GM12878 (cell line): ENCODE measurements around the gene CDH18. TPM values are rescaled to one million over a fixed set of nuclear protein-coding genes. Genes with fewer than 3 reads are reported as not detected.
"Not testable (repeated sequence)": the region's sequence is repeated elsewhere in the genome, so short reads cannot be mapped to it uniquely, and the experiment has no call there.

Source experiments
- ATAC-seq: fragments of 200-7000 bp; cut with Tn5 transposase; 3 replicates; pipeline ENCODE4 v1.9.1; 2020; ENCODE audit warnings: mild to moderate bottlenecking, moderate library complexity
- BruUV-seq: library from RNA; stranded (reverse); fragments of 400-500 nt; replicated peaks from 2 replicates; lab custom pipeline; 2021; lab: Mats Ljungman, UMichigan
- CTCF ChIA-PET: fragments of 300-600 bp; sonication (Branson Sonifier 250); formaldehyde crosslinking; extraction: SDS; loops from one replicate; lab custom pipeline; 2021; ENCODE audit warnings: inconsistent platforms; lab: Yijun Ruan, JAX
- POLR2A ChIA-PET: fragments of 350-600 bp; formaldehyde crosslinking; extraction: SDS; loops from one replicate; lab custom pipeline; 2021; ENCODE audit warnings: inconsistent platforms; lab: Charles Lee
- RAD21 ChIA-PET: fragments of 300-600 bp; sonication (Branson Sonifier 250); formaldehyde crosslinking; loops from one replicate; lab custom pipeline; 2023; ENCODE audit warnings: antibody characterized with exemption; ENCODE audit not compliant: unreplicated experiment; lab: Charles Lee
- SMC1A ChIA-PET: fragments of 300-600 bp; sonication (Branson Sonifier 250); formaldehyde crosslinking; loops from one replicate; lab custom pipeline; 2023; ENCODE audit not compliant: unreplicated experiment, uncharacterized antibody; lab: Charles Lee
- DNase-seq: peaks from one replicate; pipeline ENCODE4 v3.0.0-alpha.2; 2011; ENCODE audit warnings: low read depth, low spot score
- FAIRE-seq: peaks from 3 replicates; lab custom pipeline; 2011; peaks lifted over from hg19 to GRCh38; lab: Jason Lieb, UNC
- H2AFZ ChIP-seq: 2 replicates; pipeline ENCODE4 v1.6.0; 2011; ENCODE audit warnings: low read depth, low read length, control low read depth; ENCODE audit not compliant: control insufficient read depth
- H3K27ac ChIP-seq: 2 replicates; pipeline ENCODE4 v1.5.1; 2011; ENCODE audit warnings: control low read depth; ENCODE audit not compliant: control insufficient read depth, insufficient read depth
- H3K27me3 ChIP-seq, 2 experiments: replicated peaks in 1 of 2; 2 replicates each; pipeline versions ENCODE4 v1.6.0 to v1.6.1; 2011; ENCODE audit warnings: low read length in 1 of 2; ENCODE audit not compliant: control insufficient read depth in 2 of 2, insufficient read depth in 2 of 2
- H3K36me3 ChIP-seq, 2 experiments: 2 replicates each; pipeline ENCODE4 v1.5.1; 2011; ENCODE audit warnings: low read length in 1 of 2; ENCODE audit not compliant: control insufficient read depth in 2 of 2, insufficient read depth in 2 of 2
- H3K4me1 ChIP-seq: 2 replicates; pipeline ENCODE4 v1.6.1; 2011; ENCODE audit warnings: mild to moderate bottlenecking, low read length, moderate library complexity, mixed read lengths; ENCODE audit not compliant: control insufficient read depth, insufficient read depth
- H3K4me2 ChIP-seq: 2 replicates; pipeline ENCODE4 v1.6.0; 2011; ENCODE audit warnings: control low read depth; ENCODE audit not compliant: control insufficient read depth, insufficient read depth
- H3K4me3 ChIP-seq: fragments of 200-600 bp; sonication (generic); 2 replicates; pipeline ENCODE4 v1.5.1; 2016
- H3K79me2 ChIP-seq: 2 replicates; pipeline ENCODE4 v1.6.0; 2011; ENCODE audit warnings: low read length; ENCODE audit not compliant: control insufficient read depth, insufficient read depth
- H3K9ac ChIP-seq: 2 replicates; pipeline ENCODE4 v1.8.0; 2011; ENCODE audit warnings: low read length, control low read depth, mixed read lengths; ENCODE audit not compliant: control insufficient read depth, insufficient read depth
- H3K9me3 ChIP-seq: replicated peaks from 3 replicates; pipeline ENCODE4 v1.5.1; 2011; ENCODE audit warnings: mild to moderate bottlenecking, low read length; ENCODE audit not compliant: control insufficient read depth, insufficient read depth
- H4K20me1 ChIP-seq: 2 replicates; pipeline ENCODE4 v1.6.0; 2011; ENCODE audit not compliant: control insufficient read depth, insufficient read depth
- BCL11A ChIP-seq: IDR thresholded peaks from 2 replicates; pipeline ENCODE4 v1.6.1; 2011; ENCODE audit warnings: low read depth, low read length
- CHD1 ChIP-seq: IDR thresholded peaks from 2 replicates; pipeline ENCODE4 v1.6.1; 2012; ENCODE audit warnings: low read depth, low read length, improper control_type of control experiment
- FOS ChIP-seq: IDR thresholded peaks from 3 replicates; pipeline ENCODE4 v1.6.1; 2011; ENCODE audit warnings: borderline replicate concordance; ENCODE audit not compliant: insufficient read length; ENCODE audit errors: extremely low read depth
- HDAC6 ChIP-seq: fragments of 200-600 bp; sonication (generic); IDR thresholded peaks from one replicate; pipeline ENCODE4 v1.8.0; 2017; ENCODE audit warnings: antibody characterized with exemption; ENCODE audit not compliant: unreplicated experiment
- RB1 ChIP-seq: fragments of 450-650 bp; formaldehyde crosslinking; IDR thresholded peaks from 2 replicates; pipeline ENCODE4 v1.6.1; 2017; ENCODE audit warnings: mild to moderate bottlenecking, borderline replicate concordance
- SREBF1 ChIP-seq: IDR thresholded peaks from 2 replicates; pipeline ENCODE4 v1.6.1; 2012; ENCODE audit warnings: mild to moderate bottlenecking, low read length
- YY1 ChIP-seq: IDR thresholded peaks from 2 replicates; pipeline ENCODE4 v1.6.1; 2011; ENCODE audit warnings: low read depth, mild to moderate bottlenecking, low read length
- WGBS: methylation state at CpG from one replicate; pipeline ENCODE4 v1.1.6; 2016; ENCODE audit warnings: low lambda C conversion rate; ENCODE audit not compliant: insufficient replicate concordance, insufficient coverage; ENCODE audit errors: missing lambda C conversion rate; 5-methylcytosine and 5-hydroxymethylcytosine counted together
- in situ Hi-C: fragments of 300-500 bp; cut with MboI; formaldehyde crosslinking; loops from 9 replicates; pipeline ENCODE4 v1.14.3; 2018; ENCODE audit warnings: mixed read lengths
- intact Hi-C: fragments of 100-400 bp; cut with micrococcal nuclease; formaldehyde crosslinking; loops from one replicate; pipeline ENCODE4 v1.14.2; 2022; ENCODE audit not compliant: unreplicated experiment
- polyA plus RNA-seq, 11 experiments: library from polyadenylated mRNA; depleted of rRNA in 4 of 11; unstranded in 6 of 11; stranded (reverse) in 5 of 11; fragments of >200 nt; fragmentation: Nextera tagmentation in 4 of 11; fragmentation: Illumina TruSeq in 1 of 11; extraction: Ambion mirVana in 4 of 11; extraction: Trizol in 1 of 11; gene quantifications; 1 replicate in 1 of 11; 2 replicates in 10 of 11; pipeline versions ENCODE4 v1.2.1 to v1.2.3, GENCODE V29; 2011 to 2016; ENCODE audit warnings: inconsistent platforms in 2 of 11, missing spikeins in 2 of 11, low read depth in 1 of 11
- total RNA-seq, 4 experiments: library from RNA; depleted of rRNA in 3 of 4; stranded (reverse); fragments of >200 nt in 3 of 4; fragmentation: Illumina TruSeq in 1 of 4; extraction: Trizol in 1 of 4; gene quantifications; 2 replicates each; pipeline versions ENCODE4 v1.2.1 to v1.2.3, GENCODE V29; 2013 to 2021
- TF ChIP-seq, protein P1 (sequence below), 3 experiments: IDR thresholded peaks in 2 of 3; conservative IDR thresholded peaks in 1 of 3; 2 replicates each; pipeline ENCODE4 v1.5.1; 2011; ENCODE audit warnings: low read depth in 3 of 3, low read length in 3 of 3, mild to moderate bottlenecking in 3 of 3, control low read depth in 2 of 3, moderate library complexity in 2 of 3, inconsistent platforms in 1 of 3, mixed read lengths in 1 of 3; ENCODE audit not compliant: control insufficient read depth in 2 of 3, insufficient read depth in 1 of 3; ENCODE audit errors: extremely low read depth in 1 of 3
- TF ChIP-seq, protein P2 (sequence below): fragments of 450-650 bp; IDR thresholded peaks from 2 replicates; pipeline ENCODE4 v1.6.1; 2017; ENCODE audit warnings: mild to moderate bottlenecking, moderate library complexity

CDH18 gene
- total and polyA plus RNA-seq, 10 of the 15 experiments (the other 5 are each of a cell fraction or from before 2014, with no cell fraction given), result 0.41 TPM; not detected in 9

- ATAC-seq (no peak), FAIRE-seq (no peak), DNase-seq (no peak)
- Histone ChIP-seq H3K79me2 (no peaks in the 10 kb centered on the region), H4K20me1 (no peaks in the 10 kb centered on the region), H3K4me3 (no peak overlapping the region), H3K27me3 (no peaks in the 10 kb centered on the region), H3K36me3 (no peaks in the 10 kb centered on the region), H2AFZ (no peak overlapping the region), H3K9ac (no peak overlapping the region), H3K4me1 (no peaks in the 10 kb centered on the region), H3K9me3 (no peaks in the 10 kb centered on the region), H3K4me2 (no peak overlapping the region), H3K27ac (no peak overlapping the region)
- WGBS, result 10% methylated on average over 5 of the region's 5 CpGs
- in situ Hi-C loops, result no loop called here
- BruUV-seq, result no TSS peak
- POLR2A ChIA-PET, result no interaction called here
- RAD21 ChIA-PET, result no interaction called here
- SMC1A ChIA-PET, result no interaction called here
- intact Hi-C loops, result no loop called here
- CTCF ChIA-PET, result no interaction called here
- TF ChIP-seq SREBF1, result no peak
- TF ChIP-seq, protein P1, sequence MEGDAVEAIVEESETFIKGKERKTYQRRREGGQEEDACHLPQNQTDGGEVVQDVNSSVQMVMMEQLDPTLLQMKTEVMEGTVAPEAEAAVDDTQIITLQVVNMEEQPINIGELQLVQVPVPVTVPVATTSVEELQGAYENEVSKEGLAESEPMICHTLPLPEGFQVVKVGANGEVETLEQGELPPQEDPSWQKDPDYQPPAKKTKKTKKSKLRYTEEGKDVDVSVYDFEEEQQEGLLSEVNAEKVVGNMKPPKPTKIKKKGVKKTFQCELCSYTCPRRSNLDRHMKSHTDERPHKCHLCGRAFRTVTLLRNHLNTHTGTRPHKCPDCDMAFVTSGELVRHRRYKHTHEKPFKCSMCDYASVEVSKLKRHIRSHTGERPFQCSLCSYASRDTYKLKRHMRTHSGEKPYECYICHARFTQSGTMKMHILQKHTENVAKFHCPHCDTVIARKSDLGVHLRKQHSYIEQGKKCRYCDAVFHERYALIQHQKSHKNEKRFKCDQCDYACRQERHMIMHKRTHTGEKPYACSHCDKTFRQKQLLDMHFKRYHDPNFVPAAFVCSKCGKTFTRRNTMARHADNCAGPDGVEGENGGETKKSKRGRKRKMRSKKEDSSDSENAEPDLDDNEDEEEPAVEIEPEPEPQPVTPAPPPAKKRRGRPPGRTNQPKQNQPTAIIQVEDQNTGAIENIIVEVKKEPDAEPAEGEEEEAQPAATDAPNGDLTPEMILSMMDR (IDR thresholded peaks at IDR 0.05 in 2 of 3, conservative IDR thresholded peaks at IDR 0.05 in 1 of 3; ENCODE audit: control insufficient read depth in 2 of 3, extremely low read depth in 1 of 3, insufficient read depth in 1 of 3, low read depth in 3 of 3, low read length in 3 of 3), result no peak
- no peak for TF ChIP-seq FOS
- no peak for TF ChIP-seq HDAC6
- TF ChIP-seq RB1, result no peak
- TF ChIP-seq, protein P2, sequence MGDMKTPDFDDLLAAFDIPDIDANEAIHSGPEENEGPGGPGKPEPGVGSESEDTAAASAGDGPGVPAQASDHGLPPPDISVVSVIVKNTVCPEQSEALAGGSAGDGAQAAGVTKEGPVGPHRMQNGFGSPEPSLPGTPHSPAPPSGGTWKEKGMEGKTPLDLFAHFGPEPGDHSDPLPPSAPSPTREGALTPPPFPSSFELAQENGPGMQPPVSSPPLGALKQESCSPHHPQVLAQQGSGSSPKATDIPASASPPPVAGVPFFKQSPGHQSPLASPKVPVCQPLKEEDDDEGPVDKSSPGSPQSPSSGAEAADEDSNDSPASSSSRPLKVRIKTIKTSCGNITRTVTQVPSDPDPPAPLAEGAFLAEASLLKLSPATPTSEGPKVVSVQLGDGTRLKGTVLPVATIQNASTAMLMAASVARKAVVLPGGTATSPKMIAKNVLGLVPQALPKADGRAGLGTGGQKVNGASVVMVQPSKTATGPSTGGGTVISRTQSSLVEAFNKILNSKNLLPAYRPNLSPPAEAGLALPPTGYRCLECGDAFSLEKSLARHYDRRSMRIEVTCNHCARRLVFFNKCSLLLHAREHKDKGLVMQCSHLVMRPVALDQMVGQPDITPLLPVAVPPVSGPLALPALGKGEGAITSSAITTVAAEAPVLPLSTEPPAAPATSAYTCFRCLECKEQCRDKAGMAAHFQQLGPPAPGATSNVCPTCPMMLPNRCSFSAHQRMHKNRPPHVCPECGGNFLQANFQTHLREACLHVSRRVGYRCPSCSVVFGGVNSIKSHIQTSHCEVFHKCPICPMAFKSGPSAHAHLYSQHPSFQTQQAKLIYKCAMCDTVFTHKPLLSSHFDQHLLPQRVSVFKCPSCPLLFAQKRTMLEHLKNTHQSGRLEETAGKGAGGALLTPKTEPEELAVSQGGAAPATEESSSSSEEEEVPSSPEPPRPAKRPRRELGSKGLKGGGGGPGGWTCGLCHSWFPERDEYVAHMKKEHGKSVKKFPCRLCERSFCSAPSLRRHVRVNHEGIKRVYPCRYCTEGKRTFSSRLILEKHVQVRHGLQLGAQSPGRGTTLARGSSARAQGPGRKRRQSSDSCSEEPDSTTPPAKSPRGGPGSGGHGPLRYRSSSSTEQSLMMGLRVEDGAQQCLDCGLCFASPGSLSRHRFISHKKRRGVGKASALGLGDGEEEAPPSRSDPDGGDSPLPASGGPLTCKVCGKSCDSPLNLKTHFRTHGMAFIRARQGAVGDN, result no peak
- no peak for TF ChIP-seq BCL11A
- TF ChIP-seq CHD1, result no peak
- no peak for TF ChIP-seq YY1
These were observed 210.6 kb downstream of the CDH18 start for GRCh38 chr5:19777363-19777762.

- H3K4me1 ChIP-seq, POLR2A ChIA-PET, ATAC-seq, RAD21 ChIA-PET, in situ Hi-C loops, H3K79me2 ChIP-seq, H3K4me3 ChIP-seq, H3K27me3 ChIP-seq, H3K36me3 ChIP-seq, H3K4me2 ChIP-seq, DNase-seq, FAIRE-seq, H2AFZ ChIP-seq, H3K9ac ChIP-seq, H3K9me3 ChIP-seq, BruUV-seq, SMC1A ChIA-PET, intact Hi-C loops, CTCF ChIA-PET, H4K20me1 ChIP-seq, H3K27ac ChIP-seq: not testable (repeated sequence)
- 42% methylated on average over 5 of the region's 5 CpGs for WGBS
These were observed 211.1 kb downstream of the CDH18 start for GRCh38 chr5:19776886-19777285.
